K562 (cell line): ENCODE results near the gene GAB2. TPM values are rescaled to one million over a fixed set of nuclear protein-coding genes. Genes with fewer than 3 reads are reported as not detected.
A peak's percentile ranks its signal among the peaks of the same experiment; 100 is the strongest.

Source experiments
- CHD4 ChIP-seq: fragments of 200-600 bp; sonication (generic); IDR thresholded peaks from 3 replicates; pipeline ENCODE4 v1.6.1; 2012; ENCODE audit warnings: low read depth, mild to moderate bottlenecking, mixed read lengths, low read length, inconsistent platforms; ENCODE audit not compliant: insufficient read depth, insufficient replicate concordance, poor library complexity, severe bottlenecking
- ESRRA ChIP-seq: fragments of 450-650 bp; IDR thresholded peaks from 2 replicates; pipeline ENCODE4 v1.6.1; 2014; ENCODE audit warnings: low read depth, mild to moderate bottlenecking, moderate library complexity, borderline replicate concordance
- FOXA3 ChIP-seq, 2 experiments: fragments of 450-650 bp in 1 of 2; sonication (generic) in 1 of 2; formaldehyde crosslinking; IDR thresholded peaks in 1 of 2; conservative IDR thresholded peaks in 1 of 2; 2 replicates each; pipeline versions ENCODE4 v1.4.0 to v1.8.0; 2020 to 2022; ENCODE audit warnings: mild to moderate bottlenecking in 2 of 2, missing genetic modification reagents in 1 of 2
- HNRNPH1 ChIP-seq: fragments of 200-400 bp; formaldehyde crosslinking; optimal IDR thresholded peaks from 2 replicates; pipeline ENCODE3; 2017; ENCODE audit warnings: low read depth, mild to moderate bottlenecking, low read length, moderate library complexity
- NCOA2 ChIP-seq, 2 experiments: fragments of 450-650 bp; IDR thresholded peaks; 2 replicates each; pipeline ENCODE4 v1.6.1; 2018; ENCODE audit warnings: mild to moderate bottlenecking in 2 of 2, moderate library complexity in 1 of 2; ENCODE audit not compliant: partially characterized antibody in 2 of 2
- POLR3G ChIP-seq: IDR thresholded peaks from 2 replicates; pipeline ENCODE4 v1.6.1; 2011; ENCODE audit not compliant: insufficient read length, insufficient replicate concordance; ENCODE audit errors: extremely low read depth
- SLC30A9 ChIP-seq: fragments of 250-450 bp; sonication (Bioruptor Pico); IDR thresholded peaks from 2 replicates; pipeline ENCODE4 v1.8.0; 2022; ENCODE audit warnings: mild to moderate bottlenecking, moderate library complexity
- STAT5A ChIP-seq: IDR thresholded peaks from 2 replicates; pipeline ENCODE4 v1.6.1; 2012; ENCODE audit warnings: low read length, inconsistent platforms, borderline replicate concordance
- ZNF133 ChIP-seq: fragments of 250-450 bp; sonication (Bioruptor Pico); IDR thresholded peaks from 2 replicates; pipeline ENCODE4 v1.4.0; 2020; ENCODE audit warnings: mild to moderate bottlenecking
- polyA plus RNA-seq, 8 experiments: library from polyadenylated mRNA; depleted of rRNA in 4 of 8; stranded (reverse) in 5 of 8; unstranded in 3 of 8; fragments of >200 nt; fragmentation: Nextera tagmentation in 2 of 8; fragmentation: Illumina TruSeq in 1 of 8; extraction: Ambion mirVana in 2 of 8; extraction: Trizol in 1 of 8; gene quantifications; 2 replicates each; pipeline versions ENCODE4 v1.2.1 to v1.2.3, GENCODE V29; 2011 to 2014; ENCODE audit warnings: inconsistent platforms in 1 of 8, missing spikeins in 1 of 8
- total RNA-seq, 7 experiments: library from RNA; depleted of rRNA in 6 of 7; stranded (reverse); fragments of >200 nt in 6 of 7; fragmentation: Illumina TruSeq in 2 of 7; extraction: Trizol in 2 of 7; gene quantifications; 2 replicates each; pipeline versions ENCODE4 v1.2.1 to v1.2.3, GENCODE V29; 2011 to 2021; ENCODE audit warnings: low replicate concordance in 1 of 7
- TF ChIP-seq, protein P1 (sequence below): sonication (generic); formaldehyde crosslinking; IDR thresholded peaks from 2 replicates; pipeline ENCODE4 v1.8.0; 2023; ENCODE audit warnings: mild to moderate bottlenecking, missing genetic modification reagents
- TF ChIP-seq, protein P2 (sequence below): fragments of 200-800 bp; sonication (Bioruptor generic); IDR thresholded peaks from 2 replicates; pipeline ENCODE4 v1.6.1; 2016; ENCODE audit warnings: missing genetic modification characterization, missing compliant biosample characterization
- TF ChIP-seq, protein P3 (sequence below): fragments of 450-650 bp; IDR thresholded peaks from one replicate; pipeline ENCODE4 v1.6.1; 2018; ENCODE audit warnings: mild to moderate bottlenecking, moderate library complexity; ENCODE audit not compliant: partially characterized antibody
- TF ChIP-seq, protein P4 (sequence below): sonication (generic); formaldehyde crosslinking; IDR thresholded peaks from 2 replicates; pipeline ENCODE4 v1.8.0; 2022; ENCODE audit warnings: mild to moderate bottlenecking, missing genetic modification reagents

The GAB2 gene
- total and polyA plus RNA-seq, 9 of the 15 experiments (the other 6 are each of a cell fraction or from before 2014, with no cell fraction given): 2.3 to 35.2 (median 16.1) TPM

DNA sequence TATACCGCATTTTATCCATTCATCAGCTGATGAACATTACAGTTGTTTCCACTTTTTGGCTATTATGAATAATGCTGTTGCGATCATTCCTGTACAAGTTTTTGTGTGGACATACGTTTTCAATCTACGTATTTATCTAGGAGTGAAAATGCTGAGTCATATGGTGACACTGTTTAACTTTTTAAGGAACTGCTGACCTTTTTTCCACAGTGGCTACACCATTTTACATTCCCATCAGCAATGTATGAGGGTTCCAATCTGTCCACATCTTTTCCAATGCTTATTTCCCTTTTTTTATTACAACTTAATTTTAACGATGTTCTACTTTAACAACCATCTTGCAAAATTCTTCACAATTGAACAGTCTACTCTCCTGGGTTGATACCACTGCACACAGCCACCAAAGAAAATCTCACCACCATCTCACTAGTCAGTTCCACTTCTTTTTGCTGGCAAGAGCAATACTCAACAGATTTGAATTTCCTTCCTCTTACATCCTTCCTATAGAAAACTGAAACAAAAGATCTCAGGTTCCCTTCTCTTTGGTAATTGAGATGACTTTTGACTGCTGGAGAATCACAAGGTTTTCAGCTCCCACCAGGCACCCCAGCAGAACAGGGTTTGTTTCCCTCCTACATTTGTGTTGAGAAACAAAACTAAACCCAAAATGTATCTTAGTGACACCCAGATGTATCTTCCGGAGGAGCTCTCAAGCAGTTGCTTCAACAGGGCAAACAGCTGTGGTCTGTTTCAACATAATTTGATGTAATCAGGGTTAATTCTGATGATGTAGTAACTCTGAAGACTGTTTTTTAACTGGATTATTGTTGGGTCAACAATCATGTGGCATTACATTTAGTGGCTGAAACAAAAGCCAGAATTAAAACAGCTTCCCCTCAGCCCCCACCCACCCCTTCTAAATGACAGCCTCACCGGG lies 7.0 kb upstream of the GAB2 start (continued):
- TF ChIP-seq CHD4 (no peak), ESRRA (no peak), ZNF133 (CRISPR knock-in tag) (no peak), SLC30A9 (CRISPR knock-in tag) (no peak), POLR3G (no peak), NCOA2 (IDR thresholded peaks at IDR 0.05; ENCODE audit: partially characterized antibody in 2 of 2) (peak in 1 of 2 experiments; percentile 38), FOXA3 (CRISPR knock-in tag; conservative IDR thresholded peaks at IDR 0.05 in 1 of 2, IDR thresholded peaks at IDR 0.05 in 1 of 2) (no peak), HNRNPH1 (no peak), STAT5A (no peak)
- TF ChIP-seq, protein P1, sequence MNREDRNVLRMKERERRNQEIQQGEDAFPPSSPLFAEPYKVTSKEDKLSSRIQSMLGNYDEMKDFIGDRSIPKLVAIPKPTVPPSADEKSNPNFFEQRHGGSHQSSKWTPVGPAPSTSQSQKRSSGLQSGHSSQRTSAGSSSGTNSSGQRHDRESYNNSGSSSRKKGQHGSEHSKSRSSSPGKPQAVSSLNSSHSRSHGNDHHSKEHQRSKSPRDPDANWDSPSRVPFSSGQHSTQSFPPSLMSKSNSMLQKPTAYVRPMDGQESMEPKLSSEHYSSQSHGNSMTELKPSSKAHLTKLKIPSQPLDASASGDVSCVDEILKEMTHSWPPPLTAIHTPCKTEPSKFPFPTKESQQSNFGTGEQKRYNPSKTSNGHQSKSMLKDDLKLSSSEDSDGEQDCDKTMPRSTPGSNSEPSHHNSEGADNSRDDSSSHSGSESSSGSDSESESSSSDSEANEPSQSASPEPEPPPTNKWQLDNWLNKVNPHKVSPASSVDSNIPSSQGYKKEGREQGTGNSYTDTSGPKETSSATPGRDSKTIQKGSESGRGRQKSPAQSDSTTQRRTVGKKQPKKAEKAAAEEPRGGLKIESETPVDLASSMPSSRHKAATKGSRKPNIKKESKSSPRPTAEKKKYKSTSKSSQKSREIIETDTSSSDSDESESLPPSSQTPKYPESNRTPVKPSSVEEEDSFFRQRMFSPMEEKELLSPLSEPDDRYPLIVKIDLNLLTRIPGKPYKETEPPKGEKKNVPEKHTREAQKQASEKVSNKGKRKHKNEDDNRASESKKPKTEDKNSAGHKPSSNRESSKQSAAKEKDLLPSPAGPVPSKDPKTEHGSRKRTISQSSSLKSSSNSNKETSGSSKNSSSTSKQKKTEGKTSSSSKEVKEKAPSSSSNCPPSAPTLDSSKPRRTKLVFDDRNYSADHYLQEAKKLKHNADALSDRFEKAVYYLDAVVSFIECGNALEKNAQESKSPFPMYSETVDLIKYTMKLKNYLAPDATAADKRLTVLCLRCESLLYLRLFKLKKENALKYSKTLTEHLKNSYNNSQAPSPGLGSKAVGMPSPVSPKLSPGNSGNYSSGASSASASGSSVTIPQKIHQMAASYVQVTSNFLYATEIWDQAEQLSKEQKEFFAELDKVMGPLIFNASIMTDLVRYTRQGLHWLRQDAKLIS: no peak
- TF ChIP-seq, protein P2, sequence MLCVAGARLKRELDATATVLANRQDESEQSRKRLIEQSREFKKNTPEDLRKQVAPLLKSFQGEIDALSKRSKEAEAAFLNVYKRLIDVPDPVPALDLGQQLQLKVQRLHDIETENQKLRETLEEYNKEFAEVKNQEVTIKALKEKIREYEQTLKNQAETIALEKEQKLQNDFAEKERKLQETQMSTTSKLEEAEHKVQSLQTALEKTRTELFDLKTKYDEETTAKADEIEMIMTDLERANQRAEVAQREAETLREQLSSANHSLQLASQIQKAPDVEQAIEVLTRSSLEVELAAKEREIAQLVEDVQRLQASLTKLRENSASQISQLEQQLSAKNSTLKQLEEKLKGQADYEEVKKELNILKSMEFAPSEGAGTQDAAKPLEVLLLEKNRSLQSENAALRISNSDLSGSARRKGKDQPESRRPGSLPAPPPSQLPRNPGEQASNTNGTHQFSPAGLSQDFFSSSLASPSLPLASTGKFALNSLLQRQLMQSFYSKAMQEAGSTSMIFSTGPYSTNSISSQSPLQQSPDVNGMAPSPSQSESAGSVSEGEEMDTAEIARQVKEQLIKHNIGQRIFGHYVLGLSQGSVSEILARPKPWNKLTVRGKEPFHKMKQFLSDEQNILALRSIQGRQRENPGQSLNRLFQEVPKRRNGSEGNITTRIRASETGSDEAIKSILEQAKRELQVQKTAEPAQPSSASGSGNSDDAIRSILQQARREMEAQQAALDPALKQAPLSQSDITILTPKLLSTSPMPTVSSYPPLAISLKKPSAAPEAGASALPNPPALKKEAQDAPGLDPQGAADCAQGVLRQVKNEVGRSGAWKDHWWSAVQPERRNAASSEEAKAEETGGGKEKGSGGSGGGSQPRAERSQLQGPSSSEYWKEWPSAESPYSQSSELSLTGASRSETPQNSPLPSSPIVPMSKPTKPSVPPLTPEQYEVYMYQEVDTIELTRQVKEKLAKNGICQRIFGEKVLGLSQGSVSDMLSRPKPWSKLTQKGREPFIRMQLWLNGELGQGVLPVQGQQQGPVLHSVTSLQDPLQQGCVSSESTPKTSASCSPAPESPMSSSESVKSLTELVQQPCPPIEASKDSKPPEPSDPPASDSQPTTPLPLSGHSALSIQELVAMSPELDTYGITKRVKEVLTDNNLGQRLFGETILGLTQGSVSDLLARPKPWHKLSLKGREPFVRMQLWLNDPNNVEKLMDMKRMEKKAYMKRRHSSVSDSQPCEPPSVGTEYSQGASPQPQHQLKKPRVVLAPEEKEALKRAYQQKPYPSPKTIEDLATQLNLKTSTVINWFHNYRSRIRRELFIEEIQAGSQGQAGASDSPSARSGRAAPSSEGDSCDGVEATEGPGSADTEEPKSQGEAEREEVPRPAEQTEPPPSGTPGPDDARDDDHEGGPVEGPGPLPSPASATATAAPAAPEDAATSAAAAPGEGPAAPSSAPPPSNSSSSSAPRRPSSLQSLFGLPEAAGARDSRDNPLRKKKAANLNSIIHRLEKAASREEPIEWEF (CRISPR knock-in tag): no peak
- TF ChIP-seq, protein P3, sequence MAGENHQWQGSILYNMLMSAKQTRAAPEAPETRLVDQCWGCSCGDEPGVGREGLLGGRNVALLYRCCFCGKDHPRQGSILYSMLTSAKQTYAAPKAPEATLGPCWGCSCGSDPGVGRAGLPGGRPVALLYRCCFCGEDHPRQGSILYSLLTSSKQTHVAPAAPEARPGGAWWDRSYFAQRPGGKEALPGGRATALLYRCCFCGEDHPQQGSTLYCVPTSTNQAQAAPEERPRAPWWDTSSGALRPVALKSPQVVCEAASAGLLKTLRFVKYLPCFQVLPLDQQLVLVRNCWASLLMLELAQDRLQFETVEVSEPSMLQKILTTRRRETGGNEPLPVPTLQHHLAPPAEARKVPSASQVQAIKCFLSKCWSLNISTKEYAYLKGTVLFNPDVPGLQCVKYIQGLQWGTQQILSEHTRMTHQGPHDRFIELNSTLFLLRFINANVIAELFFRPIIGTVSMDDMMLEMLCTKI: no peak
- TF ChIP-seq, protein P4, sequence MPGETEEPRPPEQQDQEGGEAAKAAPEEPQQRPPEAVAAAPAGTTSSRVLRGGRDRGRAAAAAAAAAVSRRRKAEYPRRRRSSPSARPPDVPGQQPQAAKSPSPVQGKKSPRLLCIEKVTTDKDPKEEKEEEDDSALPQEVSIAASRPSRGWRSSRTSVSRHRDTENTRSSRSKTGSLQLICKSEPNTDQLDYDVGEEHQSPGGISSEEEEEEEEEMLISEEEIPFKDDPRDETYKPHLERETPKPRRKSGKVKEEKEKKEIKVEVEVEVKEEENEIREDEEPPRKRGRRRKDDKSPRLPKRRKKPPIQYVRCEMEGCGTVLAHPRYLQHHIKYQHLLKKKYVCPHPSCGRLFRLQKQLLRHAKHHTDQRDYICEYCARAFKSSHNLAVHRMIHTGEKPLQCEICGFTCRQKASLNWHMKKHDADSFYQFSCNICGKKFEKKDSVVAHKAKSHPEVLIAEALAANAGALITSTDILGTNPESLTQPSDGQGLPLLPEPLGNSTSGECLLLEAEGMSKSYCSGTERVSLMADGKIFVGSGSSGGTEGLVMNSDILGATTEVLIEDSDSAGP (CRISPR knock-in tag): no peak
